ENCODE measurements around the gene ZFPL1.

GRCh38 chr11:65136515-65137096 lies 52.6 kb downstream of the ZFPL1 start:
- TF ChIP-seq PML (IDR thresholded peaks at IDR 0.05; ENCODE audit: low read length) (no peak), CTCF (IDR thresholded peaks at IDR 0.05 in 2 of 3, conservative IDR thresholded peaks at IDR 0.05 in 1 of 3; ENCODE audit: control insufficient read depth in 2 of 3, extremely low read depth in 1 of 3, insufficient read depth in 1 of 3, low read depth in 3 of 3, low read length in 3 of 3) (no peak), HDAC6 (IDR thresholded peaks at IDR 0.05; ENCODE audit: unreplicated experiment) (no peak), SIN3A (IDR thresholded peaks at IDR 0.05; ENCODE audit: low read depth, low read length) (no peak), CREM (IDR thresholded peaks at IDR 0.05; ENCODE audit: low read depth) (no peak), POLR2AphosphoS5 (IDR thresholded peaks at IDR 0.05; ENCODE audit: low read length) (no peak), STAT3 (IDR thresholded peaks at IDR 0.05; ENCODE audit: low read depth, low read length) (no peak)

All from GM12878 (cell line).